Smooth muscle cell of the brain vasculature (primary cell): ENCODE results near the gene TBC1D30.
"Not testable (repeated sequence)": the region's sequence is repeated elsewhere in the genome, so short reads cannot be mapped to it uniquely, and the experiment has no call there.

Source experiments
- DNase-seq: peaks from one replicate; pipeline ENCODE4 v3.0.0-alpha.2; 2012; ENCODE audit warnings: low read depth, low spot score

The TBC1D30 gene

GRCh38 chr12:64824500-64825142 is at the start of gene TBC1D30:
Gene TBC1D30, plus strand, starts transcription at chr12:64824647. Its CDS starts 233 bp downstream, at chr12:64824880.
- no peak for DNase-seq

- DNase-seq = not testable (repeated sequence)
These were observed 49.2 kb upstream of the TBC1D30 start for GRCh38 chr12:64775147-64775736.

DNA sequence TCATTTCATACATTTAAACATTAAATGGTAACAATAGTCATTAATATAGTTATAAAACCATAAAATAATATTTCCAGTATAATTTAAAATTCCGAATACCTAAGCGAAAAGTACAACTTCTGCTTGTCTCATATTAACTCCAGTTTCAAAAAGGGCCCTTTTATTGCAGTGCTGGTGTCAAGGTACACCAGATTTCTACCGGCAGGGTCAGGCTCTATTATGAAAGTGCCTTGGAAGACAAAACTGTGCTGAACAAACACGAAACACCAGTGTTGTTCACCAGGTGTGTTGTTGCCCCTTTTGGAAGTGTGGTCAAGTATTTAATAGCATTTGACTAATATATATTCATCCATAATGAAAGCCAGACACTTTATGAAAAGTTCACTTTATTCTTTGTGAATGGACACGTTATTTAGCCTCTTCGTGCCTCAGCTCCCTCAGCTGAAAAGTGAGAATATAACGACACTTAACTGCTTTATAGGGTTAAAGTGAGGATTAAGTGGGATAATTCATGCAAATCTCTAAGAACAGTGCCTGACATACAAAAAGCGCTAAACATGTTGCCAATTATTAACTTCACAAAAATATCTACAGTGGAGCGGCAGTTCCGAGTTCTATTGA is 45.0 kb upstream of the TBC1D30 start:
- no peak for DNase-seq

GRCh38 chr12:64780132-64780530 is 44.3 kb upstream of the TBC1D30 start:
- DNase-seq = no peak

DNA sequence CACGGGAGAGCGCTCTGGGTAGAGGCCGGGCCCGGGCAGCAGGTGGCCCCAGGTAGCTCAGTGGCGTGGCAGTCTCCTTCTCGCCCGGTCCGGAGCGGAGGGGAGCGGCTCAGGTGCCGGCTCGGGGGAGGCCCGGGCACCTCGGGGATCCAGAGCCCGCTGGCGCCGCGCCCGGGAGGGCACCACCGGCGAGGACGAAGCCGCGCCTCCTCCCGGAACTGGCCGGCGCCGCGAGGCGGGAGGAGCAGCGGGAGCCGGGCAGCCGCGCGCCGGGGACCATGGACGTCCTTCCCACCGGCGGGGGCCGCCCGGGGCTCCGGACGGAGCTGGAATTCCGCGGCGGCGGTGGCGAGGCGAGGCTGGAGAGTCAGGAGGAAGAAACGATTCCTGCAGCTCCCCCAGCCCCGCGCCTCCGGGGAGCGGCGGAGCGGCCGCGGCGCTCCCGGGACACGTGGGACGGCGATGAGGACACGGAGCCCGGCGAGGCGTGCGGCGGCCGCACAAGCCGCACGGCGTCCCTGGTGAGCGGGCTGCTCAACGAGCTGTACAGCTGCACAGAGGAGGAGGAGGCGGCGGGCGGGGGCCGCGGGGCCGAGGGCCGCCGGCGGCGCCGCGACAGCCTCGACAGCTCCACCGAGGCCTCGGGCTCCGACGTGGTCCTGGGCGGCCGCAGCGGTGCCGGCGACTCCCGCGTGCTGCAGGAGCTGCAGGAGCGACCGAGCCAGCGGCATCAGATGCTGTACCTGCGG is 43.7 kb upstream of the TBC1D30 start:
- DNase-seq = no peak

DNA sequence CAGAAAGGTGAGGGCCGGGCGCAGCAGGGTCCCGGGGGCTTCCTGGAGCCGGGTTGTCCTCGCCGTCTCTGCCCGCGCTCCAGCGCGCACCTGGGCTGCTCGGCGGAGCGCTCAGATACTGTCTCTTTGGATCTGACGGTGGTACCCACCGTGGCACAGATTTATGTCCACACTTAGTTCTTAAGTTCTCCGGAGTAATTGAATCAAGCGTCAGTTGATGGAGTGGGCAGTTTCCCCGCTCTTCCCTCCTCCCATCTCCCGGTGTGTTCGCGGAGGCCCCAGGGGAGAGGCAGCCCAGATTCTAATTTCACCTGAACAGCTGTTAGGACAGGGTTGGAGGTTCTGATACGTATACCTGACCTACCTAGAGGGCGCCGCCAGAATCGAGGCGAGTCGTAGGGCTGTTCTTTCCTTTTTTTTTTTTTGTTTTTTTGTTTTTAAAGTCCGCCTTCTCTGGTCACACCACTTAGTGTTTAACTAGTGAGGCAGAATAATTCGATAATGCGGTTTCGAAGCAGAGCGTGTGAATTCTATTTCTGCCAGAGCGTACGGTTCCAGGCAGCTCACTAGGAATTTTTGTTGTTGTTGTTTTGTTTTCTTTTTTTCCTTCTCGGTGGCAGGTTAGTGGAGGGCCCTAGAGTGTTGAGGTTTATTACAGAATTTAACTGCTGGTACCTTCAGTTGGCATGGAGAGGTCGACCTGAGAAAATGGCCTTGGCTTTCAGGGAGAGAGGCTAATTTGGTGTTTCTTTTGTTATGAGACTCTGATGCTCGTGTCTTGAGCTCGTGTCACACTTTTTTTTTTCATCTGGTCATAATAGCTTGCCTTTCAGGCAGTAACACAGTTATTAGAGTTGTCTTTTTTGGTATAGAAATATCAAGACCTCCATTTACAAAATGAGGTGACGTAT is 42.9 kb upstream of the TBC1D30 start:
- DNase-seq = no peak

- no peak for DNase-seq
These were observed 42.1 kb upstream of the TBC1D30 start for GRCh38 chr12:64782191-64782876.

DNA sequence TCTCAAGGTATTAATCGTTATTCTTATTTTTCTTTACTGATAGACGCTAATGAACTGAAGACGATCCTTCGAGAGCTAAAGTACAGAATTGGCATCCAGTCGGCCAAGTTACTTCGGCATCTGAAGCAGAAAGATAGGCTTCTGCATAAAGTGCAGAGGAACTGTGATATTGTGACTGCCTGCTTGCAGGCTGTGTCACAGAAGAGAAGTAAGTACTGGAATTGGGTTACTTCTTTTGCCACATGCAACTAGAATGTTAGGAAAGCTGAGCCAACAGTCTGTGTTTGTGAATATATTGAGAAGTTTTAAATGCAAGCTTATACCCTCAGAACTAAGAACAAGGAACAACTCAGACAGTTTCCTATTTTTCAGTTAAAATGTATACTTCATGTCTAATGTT is 38.6 kb upstream of the TBC1D30 start:
- no peak for DNase-seq

DNA sequence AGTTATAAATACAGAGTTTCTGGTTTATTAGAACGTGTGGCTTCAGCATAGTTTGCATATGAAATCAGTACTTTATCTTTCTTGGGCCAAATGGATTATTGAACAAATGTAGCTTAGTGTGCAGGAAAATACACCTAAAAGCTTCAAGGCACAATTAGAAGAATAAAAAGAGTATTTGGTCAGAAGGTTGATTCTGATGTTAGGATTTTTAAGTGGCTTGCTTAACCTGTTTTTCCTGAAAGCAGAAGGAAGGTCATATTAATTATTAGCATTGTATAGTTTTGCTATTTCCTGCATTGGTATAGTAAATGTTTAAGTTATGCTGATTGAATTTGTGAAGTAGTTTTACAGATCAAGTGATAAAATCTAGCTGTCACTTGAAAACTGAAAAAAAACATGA is 34.3 kb upstream of the TBC1D30 start:
- no peak for DNase-seq

DNA sequence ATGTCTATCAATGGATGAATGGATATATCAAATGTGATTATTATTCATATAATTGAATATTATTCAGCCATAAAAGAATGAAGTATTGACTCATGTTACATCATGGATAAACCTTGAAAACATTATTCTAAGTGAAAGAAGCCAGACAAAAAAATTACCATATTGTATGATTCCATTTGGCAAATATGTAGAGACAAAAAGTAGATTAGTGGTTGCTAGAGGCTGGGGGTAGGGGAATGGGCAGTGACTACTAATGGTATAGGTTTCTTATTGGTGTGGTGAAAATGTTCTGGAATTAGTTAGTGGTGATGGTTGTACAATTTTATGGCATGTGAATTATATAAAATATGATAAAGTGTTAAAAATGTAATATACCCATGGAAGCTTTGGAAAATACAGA is 33.4 kb upstream of the TBC1D30 start:
- no peak for DNase-seq

GRCh38 chr12:64792128-64792527 is 32.3 kb upstream of the TBC1D30 start:
- no peak for DNase-seq

DNA sequence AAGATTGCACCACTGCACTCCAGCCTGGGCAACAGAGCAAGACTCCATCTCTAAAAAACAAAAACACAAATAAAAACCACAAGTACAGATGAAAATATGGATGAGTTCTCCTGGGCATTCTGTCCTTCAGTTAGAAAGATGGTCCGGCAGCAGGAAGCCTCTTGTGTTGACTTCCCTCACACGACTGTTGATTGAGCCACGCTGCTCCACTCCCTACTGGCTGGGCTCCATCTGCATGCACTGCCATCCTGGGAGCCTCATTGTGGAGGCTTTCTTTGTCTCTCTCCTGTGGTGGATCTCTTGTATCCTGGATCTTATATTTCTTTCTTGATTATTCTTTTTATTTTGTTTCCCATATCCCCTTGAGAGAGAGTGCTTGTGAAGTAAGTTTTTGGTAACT is 30.8 kb upstream of the TBC1D30 start:
- DNase-seq = no peak

DNA sequence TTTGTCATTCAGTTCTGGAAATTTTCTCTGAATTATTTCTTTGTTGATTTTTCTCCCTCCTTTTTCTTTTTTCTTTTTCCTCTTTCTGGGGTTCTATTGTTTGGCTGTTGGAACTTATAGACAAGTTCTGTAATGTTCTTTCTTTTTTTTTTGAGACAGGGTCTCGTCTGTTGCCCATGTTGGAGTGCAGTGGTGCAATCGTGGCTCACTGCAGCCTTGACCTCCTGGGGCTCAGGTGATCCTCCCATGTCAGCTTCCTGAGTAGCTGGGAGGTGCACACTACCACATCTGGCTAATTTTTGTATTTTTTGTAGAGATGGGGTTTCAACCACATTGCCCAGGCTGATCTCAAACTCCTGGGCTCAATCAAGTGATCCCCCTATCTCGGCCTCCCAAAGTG is 30.1 kb upstream of the TBC1D30 start:
- no peak for DNase-seq

GRCh38 chr12:64796205-64796845 is 28.1 kb upstream of the TBC1D30 start:
- DNase-seq = peak; percentile 80

DNA sequence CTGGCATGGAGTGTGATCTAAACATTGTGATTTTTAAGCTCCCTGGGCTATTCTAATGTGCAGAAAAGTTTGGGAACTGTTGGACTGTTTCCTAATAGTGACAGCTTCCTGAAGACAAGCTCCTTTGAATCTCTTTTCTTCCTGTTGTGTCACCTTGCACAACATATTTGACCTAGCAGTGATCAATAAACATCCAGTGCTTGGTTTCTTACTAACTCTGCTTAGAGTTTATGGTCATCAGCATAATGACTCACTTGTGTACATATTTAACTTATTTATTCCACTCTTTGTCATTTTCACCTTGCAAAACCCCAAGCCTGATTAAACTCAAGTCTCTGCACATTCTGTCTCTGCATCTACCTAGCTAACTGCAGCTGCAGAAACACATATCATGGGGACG is 27.3 kb upstream of the TBC1D30 start:
- no peak for DNase-seq

DNA sequence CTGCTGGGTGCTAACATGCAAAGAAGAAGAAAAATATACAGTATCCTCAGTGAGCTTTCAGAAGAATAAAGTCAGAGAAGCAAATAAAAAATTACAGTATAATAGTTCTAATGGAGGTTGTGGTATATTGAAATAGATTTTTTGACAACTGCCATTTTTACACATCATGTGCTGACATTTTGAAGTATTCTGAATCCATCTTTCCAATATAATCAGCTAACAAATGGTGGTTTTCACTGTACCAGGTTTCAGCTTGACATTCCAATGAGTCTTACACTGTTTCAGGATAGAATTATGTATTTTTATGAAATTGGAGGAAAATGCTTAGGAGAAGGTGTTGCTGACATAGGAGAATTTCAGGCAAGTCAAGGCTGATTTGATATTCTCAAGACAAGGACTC is 26.3 kb upstream of the TBC1D30 start:
- no peak for DNase-seq

- no peak for DNase-seq
These were observed 23.8 kb upstream of the TBC1D30 start for GRCh38 chr12:64800640-64801039.

- DNase-seq = no peak
These were observed 23.1 kb upstream of the TBC1D30 start for GRCh38 chr12:64801381-64801780.

DNA sequence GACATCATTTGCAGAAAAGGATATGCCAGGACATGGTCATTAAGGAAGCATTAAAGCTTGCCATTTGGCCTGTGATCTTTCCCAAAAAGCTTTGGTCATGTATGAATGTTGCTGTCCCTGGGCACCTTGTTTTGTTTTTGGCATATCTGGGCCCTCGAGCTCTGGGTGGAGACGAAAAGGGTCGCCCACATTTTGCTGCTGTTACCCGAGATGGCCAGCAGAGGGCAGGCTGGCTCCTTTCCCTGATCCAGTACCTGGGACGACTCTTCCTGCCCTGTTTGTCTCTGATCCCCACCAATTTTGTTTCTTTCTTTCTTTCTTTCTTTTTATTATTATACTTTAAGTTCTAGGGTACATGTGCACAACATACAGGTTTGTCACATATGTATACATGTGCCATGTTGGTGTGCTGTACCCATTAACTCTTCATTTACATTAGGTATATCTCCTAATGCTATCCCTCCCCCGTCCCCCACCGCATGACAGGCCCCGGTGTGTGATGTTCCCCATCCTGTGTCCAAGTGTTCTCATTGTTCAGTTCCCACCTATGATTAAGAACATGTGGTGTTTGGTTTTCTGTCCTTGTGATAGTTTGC is 22.2 kb upstream of the TBC1D30 start:
- DNase-seq = not testable (repeated sequence)

DNA sequence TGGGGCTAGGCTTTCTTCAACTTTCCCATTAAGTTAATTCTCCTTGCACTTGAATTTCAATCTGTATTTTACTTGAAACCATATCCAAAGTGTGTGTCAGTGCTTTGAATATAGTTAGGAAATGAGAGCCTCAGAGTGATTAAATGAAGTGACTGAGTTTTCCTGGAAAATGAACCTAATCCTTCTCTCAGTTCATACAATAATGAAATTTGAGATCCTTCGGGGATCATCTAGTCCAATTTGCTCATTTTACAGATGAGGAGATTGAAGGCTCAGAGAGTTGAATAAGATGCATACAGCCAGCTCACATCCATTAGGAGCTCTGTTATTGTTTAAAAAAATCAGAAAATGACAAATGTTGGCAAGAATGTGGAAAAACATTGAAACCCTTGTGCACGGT is 18.3 kb upstream of the TBC1D30 start:
- DNase-seq = no peak
